Cardiac muscle cell (in vitro differentiated cells and primary cell): ENCODE results near the gene STRADA. TPM values are rescaled to one million over a fixed set of nuclear protein-coding genes. Genes with fewer than 3 reads are reported as not detected.

Experiments used
- DNase-seq, 2 donors: peaks; one replicate each; pipeline versions ENCODE4 v3.0.0 to v3.0.0-alpha.2; 2010 to 2017; ENCODE audit warnings: low read depth in 1 of 2, low spot score in 1 of 2
- H3K27ac ChIP-seq: fragments of 200-600 bp; sonication (generic); 2 replicates; pipeline ENCODE4 v1.5.1; 2016
- H3K27me3 ChIP-seq: fragments of 200-600 bp; sonication (generic); 2 replicates; pipeline ENCODE4 v1.6.0; 2016; ENCODE audit warnings: control low read depth
- H3K36me3 ChIP-seq: fragments of 200-600 bp; sonication (generic); 2 replicates; pipeline ENCODE4 v1.5.1; 2016; ENCODE audit warnings: control low read depth
- H3K4me1 ChIP-seq: fragments of 200-600 bp; sonication (generic); 2 replicates; pipeline ENCODE4 v1.8.1; 2017; ENCODE audit warnings: low read depth, mild to moderate bottlenecking, mixed run types
- H3K4me3 ChIP-seq: fragments of 200-600 bp; sonication (generic); 2 replicates; pipeline ENCODE4 v1.5.1; 2016; ENCODE audit warnings: mild to moderate bottlenecking
- H3K9me3 ChIP-seq: fragments of 200-600 bp; sonication (generic); 2 replicates; pipeline ENCODE4 v1.5.1; 2017; ENCODE audit warnings: low read depth, mild to moderate bottlenecking, control low read depth
- CTCF ChIP-seq: IDR thresholded peaks from 2 replicates; pipeline ENCODE4 v1.5.1; 2012; ENCODE audit warnings: low read depth, mild to moderate bottlenecking, low read length
- polyA plus RNA-seq: library from polyadenylated mRNA; unstranded; fragments of >200 nt; fragmentation: Nextera tagmentation; extraction: Ambion mirVana; gene quantifications from 2 replicates; pipeline ENCODE4 v1.2.1, GENCODE V29; 2016
- total RNA-seq: library from RNA; depleted of rRNA; stranded (reverse); fragments of >200 nt; gene quantifications from 2 replicates; pipeline ENCODE4 v1.2.3, GENCODE V29; 2016

Gene STRADA
- total and polyA plus RNA-seq, 2 experiments from 2014 or later: 30.3 to 53.1 TPM

DNA sequence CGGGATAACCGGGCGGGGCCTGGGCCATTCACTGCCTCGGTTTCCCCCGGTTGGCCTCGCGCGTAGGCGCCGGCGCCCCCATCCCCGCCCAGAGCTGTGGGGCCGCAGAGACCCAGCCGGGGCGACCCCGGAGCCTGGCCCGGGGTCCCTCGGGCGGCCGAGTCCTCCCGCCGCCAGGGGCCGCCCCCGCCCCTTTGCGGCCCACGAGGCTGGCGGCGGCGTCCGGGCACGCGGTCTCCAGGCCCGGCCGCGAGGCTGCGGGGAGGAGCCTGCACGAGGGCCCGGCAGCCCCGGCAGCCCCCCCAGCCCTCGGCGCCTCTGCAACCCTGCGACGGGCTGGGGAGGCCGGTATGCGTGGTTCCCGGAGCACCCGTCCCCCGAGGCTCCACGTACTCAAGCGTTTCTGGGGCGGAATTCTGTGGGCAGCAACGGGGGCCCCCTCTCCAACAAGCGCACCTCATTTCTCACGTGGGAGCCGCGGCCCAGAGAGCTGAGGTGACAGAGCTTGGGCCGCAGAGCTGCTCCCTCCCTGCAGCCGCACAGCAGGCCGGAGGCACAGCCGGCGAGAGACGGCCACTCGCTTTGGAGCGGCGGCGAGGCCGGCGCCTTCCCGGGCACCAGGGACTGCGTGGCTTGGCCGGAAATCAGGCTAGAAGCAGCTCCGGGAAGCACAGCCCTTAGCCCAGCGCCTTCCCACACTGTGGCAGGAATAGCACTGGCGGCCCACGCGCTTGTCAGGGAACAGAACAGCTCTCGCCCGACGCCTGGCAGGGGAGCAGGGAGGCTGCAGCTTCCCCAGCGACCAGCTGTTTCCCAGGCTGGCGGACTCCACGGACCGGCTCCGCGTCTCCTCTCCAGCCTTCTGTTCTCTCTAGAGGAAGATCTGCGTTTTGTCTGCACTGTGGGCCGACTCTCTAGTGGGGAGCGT is 40.8 kb downstream of the STRADA start:
- no peaks in the 10 kb centered on the region for H3K36me3 ChIP-seq
- no peaks in the 10 kb centered on the region for H3K27me3 ChIP-seq
- TF ChIP-seq CTCF: peak; percentile 4
- H3K4me3 ChIP-seq: peak overlapping the region; percentile 79
- no peaks in the 10 kb centered on the region for H3K4me1 ChIP-seq
- peak overlapping the region; percentile 37 for H3K27ac ChIP-seq
- peak; percentile 53 to 82 for DNase-seq
- no peaks in the 10 kb centered on the region for H3K9me3 ChIP-seq

GRCh38 chr17:63699638-63700527 is 41.7 kb downstream of the STRADA start, which contains the start of gene LIMD2:
TSS of gene LIMD2 (minus strand) at chr17:63700125. CDS start at chr17:63699298, 827 bp downstream.
- H3K27ac ChIP-seq: peak within 1 kb of the TSS; percentile 37
- TF ChIP-seq CTCF: no peak
- H3K36me3 ChIP-seq: no peaks in the 10 kb centered on the region
- peak; percentile 55 to 72 for DNase-seq
- no peaks in the 10 kb centered on the region for H3K9me3 ChIP-seq
- H3K4me3 ChIP-seq: peak within 1 kb of the TSS; percentile 79
- H3K27me3 ChIP-seq: no peaks in the 10 kb centered on the region
- H3K4me1 ChIP-seq: no peaks in the 10 kb centered on the region

DNA sequence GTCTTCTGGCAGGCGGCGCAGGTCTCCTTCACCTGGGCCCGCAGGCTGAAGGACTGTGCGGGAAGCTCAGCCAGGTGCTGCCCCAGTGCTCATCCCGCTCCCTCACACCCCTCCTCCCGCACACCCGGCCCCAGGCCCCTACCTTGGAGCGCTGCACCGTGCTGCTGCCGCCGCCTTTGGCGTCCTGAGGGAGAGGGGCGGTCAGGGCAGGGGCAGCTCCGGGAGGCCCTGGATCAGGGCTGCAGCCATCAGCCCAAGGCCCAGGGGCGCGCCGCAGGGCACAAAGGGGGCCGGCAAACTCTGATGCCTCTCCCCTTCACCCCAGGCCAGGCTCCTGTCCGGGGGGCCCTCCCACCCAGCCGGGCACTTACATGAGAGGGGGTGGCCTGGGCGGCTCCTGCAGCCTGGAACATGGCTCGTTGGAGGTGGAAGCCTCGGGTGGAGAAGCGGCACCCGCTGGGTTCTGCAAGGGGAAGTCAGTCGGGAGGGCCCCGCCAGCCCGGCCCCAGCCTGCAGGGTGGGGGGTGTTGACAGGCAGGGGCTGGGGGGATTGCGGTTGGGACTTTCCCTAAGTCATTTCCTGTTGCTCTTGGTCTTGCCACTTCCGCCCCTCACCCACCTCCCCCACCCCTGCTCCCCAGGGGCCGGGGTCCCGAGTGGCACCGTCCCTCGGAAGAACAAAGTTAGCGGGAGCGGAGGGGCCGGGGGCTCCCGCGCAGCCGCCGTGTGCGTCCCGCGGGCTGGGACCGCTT is 42.5 kb downstream of the STRADA start:
- H3K27ac ChIP-seq: no peak overlapping the region
- peak in 1 of 2 donors; percentile 69 for DNase-seq
- no peaks in the 10 kb centered on the region for H3K4me1 ChIP-seq
- no peak for TF ChIP-seq CTCF
- H3K36me3 ChIP-seq: no peaks in the 10 kb centered on the region
- no peaks in the 10 kb centered on the region for H3K27me3 ChIP-seq
- H3K9me3 ChIP-seq: no peaks in the 10 kb centered on the region
- H3K4me3 ChIP-seq: peak overlapping the region; percentile 79

DNA sequence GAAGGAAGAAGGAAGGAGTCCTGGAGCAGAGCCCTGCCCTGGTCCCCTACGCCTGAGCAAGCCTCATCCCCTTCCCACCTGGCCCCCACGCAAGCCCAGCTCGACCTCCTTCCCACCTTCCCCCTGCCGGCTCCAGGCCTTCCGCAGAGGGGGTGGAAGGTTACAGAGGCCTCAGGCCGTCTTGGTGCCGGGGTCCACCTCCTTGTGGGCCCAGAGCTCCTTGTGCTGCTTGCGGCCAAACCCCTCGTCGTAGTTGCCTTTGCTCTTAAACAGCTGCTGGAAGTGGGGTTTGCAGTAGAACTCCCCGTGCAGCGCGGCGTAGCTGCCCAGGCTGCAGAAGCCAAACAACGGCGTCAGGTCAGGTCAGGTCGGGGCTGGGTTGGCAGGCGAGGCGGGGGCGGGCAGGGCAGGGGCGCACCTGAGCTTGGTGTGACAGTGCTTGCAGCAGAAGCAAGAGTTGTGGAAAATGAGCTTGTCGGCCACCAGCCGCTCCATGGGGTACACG is 43.2 kb downstream of the STRADA start:
- Histone ChIP-seq H3K36me3 (no peaks in the 10 kb centered on the region), H3K27me3 (no peaks in the 10 kb centered on the region), H3K4me1 (no peaks in the 10 kb centered on the region), H3K9me3 (no peaks in the 10 kb centered on the region), H3K4me3 (peak overlapping the region; percentile 79), H3K27ac (no peak overlapping the region)
- no peak for TF ChIP-seq CTCF
- DNase-seq: no peak
